Liver (tissue), 9 donors: ENCODE data around the gene LCE2C. TPM values are rescaled to one million over a fixed set of nuclear protein-coding genes. Genes with fewer than 3 reads are reported as not detected.
"Not testable (repeated sequence)": the region's sequence is repeated elsewhere in the genome, so short reads cannot be mapped to it uniquely, and the experiment has no call there.

Experiments
- DNase-seq: peaks from one replicate; pipeline ENCODE4 v3.0.0-alpha.2; 2017; ENCODE audit warnings: low spot score
- H3K27ac ChIP-seq, 2 donors: one replicate each; pipeline ENCODE4 v1.7.0; 2013; ENCODE audit warnings: inconsistent platforms in 2 of 2, low read length in 2 of 2, control low read depth in 1 of 2, low read depth in 1 of 2, mild to moderate bottlenecking in 1 of 2
- H3K27me3 ChIP-seq, 4 donors: one replicate each; pipeline versions ENCODE4 v1.6.1 to v1.7.0; 2013; ENCODE audit warnings: low read length in 3 of 4, inconsistent platforms in 1 of 4, mild to moderate bottlenecking in 1 of 4, moderate library complexity in 1 of 4; ENCODE audit not compliant: control insufficient read depth in 4 of 4, insufficient read depth in 4 of 4
- H3K36me3 ChIP-seq, 4 donors: one replicate each; pipeline versions ENCODE4 v1.6.1 to v1.7.0; 2013; ENCODE audit warnings: low read length in 3 of 4, mild to moderate bottlenecking in 3 of 4, low read depth in 1 of 4, moderate library complexity in 1 of 4; ENCODE audit not compliant: control insufficient read depth in 4 of 4, insufficient read depth in 3 of 4
- H3K4me1 ChIP-seq, 4 donors: one replicate each; pipeline versions ENCODE4 v1.6.1 to v1.7.0; 2013; ENCODE audit warnings: low read length in 3 of 4, mild to moderate bottlenecking in 3 of 4, moderate library complexity in 1 of 4; ENCODE audit not compliant: control insufficient read depth in 4 of 4, insufficient read depth in 4 of 4
- H3K4me3 ChIP-seq, 3 donors: one replicate each; pipeline versions ENCODE4 v1.6.1 to v1.7.0; 2013; ENCODE audit warnings: low read length in 3 of 3, control low read depth in 1 of 3, low read depth in 1 of 3, mild to moderate bottlenecking in 1 of 3
- H3K9ac ChIP-seq, 2 donors: one replicate each; pipeline ENCODE4 v1.7.0; 2013; ENCODE audit warnings: low read length in 2 of 2, mild to moderate bottlenecking in 2 of 2, moderate library complexity in 2 of 2, control low read depth in 1 of 2, low read depth in 1 of 2
- H3K9me3 ChIP-seq, 4 donors: one replicate each; pipeline versions ENCODE4 v1.6.1 to v1.7.0; 2013; ENCODE audit warnings: low read length in 3 of 4; ENCODE audit not compliant: control insufficient read depth in 4 of 4
- EGR1 ChIP-seq, 2 donors: IDR thresholded peaks; 2 replicates each; pipeline ENCODE4 v1.6.1; 2016 to 2018; ENCODE audit warnings: antibody characterized with exemption in 2 of 2, low read depth in 2 of 2
- FOXA1 ChIP-seq: IDR thresholded peaks from 2 replicates; pipeline ENCODE4 v1.6.1; 2016; ENCODE audit warnings: antibody characterized with exemption
- GABPA ChIP-seq, 2 donors: IDR thresholded peaks in 1 of 2; conservative IDR thresholded peaks in 1 of 2; 2 replicates each; pipeline ENCODE4 v1.6.1; 2016; ENCODE audit warnings: antibody characterized with exemption in 2 of 2, mild to moderate bottlenecking in 1 of 2, moderate library complexity in 1 of 2
- HNF4A ChIP-seq, 2 donors: conservative IDR thresholded peaks; 2 replicates each; pipeline ENCODE4 v1.6.1; 2016; ENCODE audit warnings: antibody characterized with exemption in 2 of 2, mild to moderate bottlenecking in 2 of 2
- HNF4G ChIP-seq: IDR thresholded peaks from 2 replicates; pipeline ENCODE4 v1.6.1; 2016; ENCODE audit warnings: antibody characterized with exemption
- JUND ChIP-seq, 2 donors: IDR thresholded peaks; 2 replicates each; pipeline ENCODE4 v1.6.1; 2016; ENCODE audit warnings: antibody characterized with exemption in 2 of 2
- RAD21 ChIP-seq, 2 donors: IDR thresholded peaks; 2 replicates each; pipeline ENCODE4 v1.6.1; 2016; ENCODE audit warnings: antibody characterized with exemption in 2 of 2, mild to moderate bottlenecking in 2 of 2
- REST ChIP-seq: IDR thresholded peaks from 2 replicates; pipeline ENCODE4 v1.6.1; 2016; ENCODE audit warnings: antibody characterized with exemption, mild to moderate bottlenecking
- SP1 ChIP-seq: IDR thresholded peaks from 2 replicates; pipeline ENCODE4 v1.6.1; 2018; ENCODE audit warnings: antibody characterized with exemption, mild to moderate bottlenecking
- YY1 ChIP-seq: IDR thresholded peaks from 2 replicates; pipeline ENCODE4 v1.6.1; 2016; ENCODE audit warnings: antibody characterized with exemption, mild to moderate bottlenecking
- WGBS: extraction: QIAGEN DNeasy Blood & Tissue Kit; methylation state at CpG from one replicate; pipeline ENCODE4 v1.1.7; 2013; 5-methylcytosine and 5-hydroxymethylcytosine counted together
- polyA plus RNA-seq, 2 donors: library from polyadenylated mRNA; stranded (reverse) in 1 of 2; unstranded in 1 of 2; fragments of 200-250 nt in 1 of 2; fragments of >200 nt in 1 of 2; fragmentation: Nextera tagmentation in 1 of 2; extraction: Ambion mirVana in 1 of 2; gene quantifications; one replicate each; pipeline versions ENCODE4 v1.2.1 to v1.2.3, GENCODE V29; 2013 to 2015
- total RNA-seq, 2 donors: library from RNA; depleted of rRNA; stranded (reverse); fragments of >200 nt; gene quantifications; one replicate each; pipeline ENCODE4 v1.2.3, GENCODE V29; 2014
- TF ChIP-seq, protein P1 (sequence below): fragments of 150-350 bp; IDR thresholded peaks from 2 replicates; pipeline ENCODE4 v1.5.1; 2017; ENCODE audit warnings: improper control_type of control experiment, low read depth, low read length; ENCODE audit not compliant: missing input control
- TF ChIP-seq, protein P2 (sequence below): IDR thresholded peaks from 2 replicates; pipeline ENCODE4 v1.6.1; 2016; ENCODE audit warnings: antibody characterized with exemption
- TF ChIP-seq, protein P3 (sequence below): IDR thresholded peaks from 2 replicates; pipeline ENCODE4 v1.6.1; 2016; ENCODE audit warnings: antibody characterized with exemption
- donor health status: healthy.
- donor health status: healthy.
- donor health status: healthy.
- donor health status: healthy.
- donor health status: healthy.

Gene LCE2C
- total and polyA plus RNA-seq, 4 donors, result not detected

GRCh38 chr1:152681616-152682015, 6.5 kb downstream of the LCE2C start:
- 81% methylated on average over 2 of the region's 2 CpGs for WGBS

DNA sequence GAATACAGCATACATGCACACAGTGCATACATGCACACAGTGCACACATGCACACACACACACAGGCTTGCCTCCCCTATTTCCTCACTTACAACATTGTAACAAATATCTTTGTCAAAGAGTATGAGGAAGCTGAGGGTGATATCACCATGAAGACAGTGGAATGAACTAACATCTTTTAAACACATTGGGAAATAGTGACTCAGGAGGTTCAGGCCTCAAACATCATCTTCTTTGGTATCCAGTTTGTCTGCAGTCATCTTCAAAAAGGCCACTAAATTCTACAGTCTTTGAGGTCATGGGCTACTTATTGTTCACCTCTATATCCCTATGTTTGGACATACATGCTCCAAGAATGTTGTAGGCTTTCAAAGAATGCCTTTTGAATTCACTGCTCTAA, 8.8 kb downstream of the LCE2C start:
- H3K36me3 ChIP-seq, result no peaks in the 10 kb centered on the region
- H3K27ac ChIP-seq, result no peak overlapping the region
- DNase-seq, result no peak
- H3K4me1 ChIP-seq, result no peaks in the 10 kb centered on the region
- no peaks in the 10 kb centered on the region for H3K9me3 ChIP-seq
- TF ChIP-seq RAD21 (IDR thresholded peaks at IDR 0.05), result no peak
- no peak for TF ChIP-seq EGR1 (IDR thresholded peaks at IDR 0.05; ENCODE audit: low read depth in 2 of 2)
- TF ChIP-seq JUND (IDR thresholded peaks at IDR 0.05), result no peak
- no peak for TF ChIP-seq YY1
- no peak for TF ChIP-seq HNF4G
- no peak for TF ChIP-seq GABPA (IDR thresholded peaks at IDR 0.05 in 1 of 2, conservative IDR thresholded peaks at IDR 0.05 in 1 of 2)
- H3K9ac ChIP-seq, result no peak overlapping the region
- H3K4me3 ChIP-seq, result no peak overlapping the region
- H3K27me3 ChIP-seq, result peaks cover 0 to 2% (median 0%) of the 10 kb centered on the region in 4 donors

More at GRCh38 chr1:152681616-152682015, 6.5 kb downstream of the LCE2C start:
- DNase-seq, result no peak
- Histone ChIP-seq H3K9me3 (no peaks in the 10 kb centered on the region), H3K4me1 (no peaks in the 10 kb centered on the region), H3K27me3 (no peaks in the 10 kb centered on the region), H3K9ac (no peak overlapping the region), H3K36me3 (no peaks in the 10 kb centered on the region), H3K4me3 (no peak overlapping the region), H3K27ac (no peak overlapping the region)
- TF ChIP-seq, protein P1, sequence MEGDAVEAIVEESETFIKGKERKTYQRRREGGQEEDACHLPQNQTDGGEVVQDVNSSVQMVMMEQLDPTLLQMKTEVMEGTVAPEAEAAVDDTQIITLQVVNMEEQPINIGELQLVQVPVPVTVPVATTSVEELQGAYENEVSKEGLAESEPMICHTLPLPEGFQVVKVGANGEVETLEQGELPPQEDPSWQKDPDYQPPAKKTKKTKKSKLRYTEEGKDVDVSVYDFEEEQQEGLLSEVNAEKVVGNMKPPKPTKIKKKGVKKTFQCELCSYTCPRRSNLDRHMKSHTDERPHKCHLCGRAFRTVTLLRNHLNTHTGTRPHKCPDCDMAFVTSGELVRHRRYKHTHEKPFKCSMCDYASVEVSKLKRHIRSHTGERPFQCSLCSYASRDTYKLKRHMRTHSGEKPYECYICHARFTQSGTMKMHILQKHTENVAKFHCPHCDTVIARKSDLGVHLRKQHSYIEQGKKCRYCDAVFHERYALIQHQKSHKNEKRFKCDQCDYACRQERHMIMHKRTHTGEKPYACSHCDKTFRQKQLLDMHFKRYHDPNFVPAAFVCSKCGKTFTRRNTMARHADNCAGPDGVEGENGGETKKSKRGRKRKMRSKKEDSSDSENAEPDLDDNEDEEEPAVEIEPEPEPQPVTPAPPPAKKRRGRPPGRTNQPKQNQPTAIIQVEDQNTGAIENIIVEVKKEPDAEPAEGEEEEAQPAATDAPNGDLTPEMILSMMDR, result no peak
- TF ChIP-seq HNF4G, result no peak
- TF ChIP-seq, protein P2, sequence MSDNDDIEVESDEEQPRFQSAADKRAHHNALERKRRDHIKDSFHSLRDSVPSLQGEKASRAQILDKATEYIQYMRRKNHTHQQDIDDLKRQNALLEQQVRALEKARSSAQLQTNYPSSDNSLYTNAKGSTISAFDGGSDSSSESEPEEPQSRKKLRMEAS, result no peak
- TF ChIP-seq FOXA1, result no peak
- TF ChIP-seq SP1, result no peak
- TF ChIP-seq REST, result no peak
- no peak for TF ChIP-seq HNF4A (conservative IDR thresholded peaks at IDR 0.05)
- TF ChIP-seq, protein P3, sequence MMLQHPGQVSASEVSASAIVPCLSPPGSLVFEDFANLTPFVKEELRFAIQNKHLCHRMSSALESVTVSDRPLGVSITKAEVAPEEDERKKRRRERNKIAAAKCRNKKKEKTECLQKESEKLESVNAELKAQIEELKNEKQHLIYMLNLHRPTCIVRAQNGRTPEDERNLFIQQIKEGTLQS, result no peak

DNA sequence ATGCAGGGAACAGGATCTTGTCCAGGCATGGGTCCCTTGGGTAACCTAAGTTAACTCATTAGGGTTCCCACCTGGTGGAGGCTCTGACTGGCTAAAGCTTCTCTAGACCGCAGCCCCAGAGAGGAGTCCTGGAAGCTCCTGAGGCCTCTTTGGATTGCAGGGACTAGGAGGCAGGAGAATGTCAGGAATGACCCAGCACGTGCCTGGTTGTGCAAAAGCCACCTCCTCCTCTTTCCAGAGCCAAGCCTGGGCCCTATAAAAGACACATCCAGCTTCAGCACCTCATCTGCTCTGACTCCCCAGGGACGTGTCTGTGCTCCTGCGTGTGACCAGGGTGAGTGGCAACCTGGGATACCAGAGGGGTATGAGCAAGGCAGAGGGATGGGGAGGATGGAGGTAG, 10.7 kb downstream of the LCE2C start, which contains the start of gene LCE2B:
TSS of gene LCE2B (plus strand) at position 301 of the 400 bp plus-strand sequence. CDS start 721 bp downstream, outside the sequence.
- not testable (repeated sequence) for H3K9ac ChIP-seq, H3K27ac ChIP-seq, H3K9me3 ChIP-seq, H3K4me3 ChIP-seq, H3K4me1 ChIP-seq, DNase-seq, H3K27me3 ChIP-seq, H3K36me3 ChIP-seq
- WGBS, result 77% methylated on average over 4 of the region's 4 CpGs
